ENCODE results near the gene NUP153. TPM values are rescaled to one million over a fixed set of nuclear protein-coding genes. Genes with fewer than 3 reads are reported as not detected.
"Not testable (repeated sequence)": the region's sequence is repeated elsewhere in the genome, so short reads cannot be mapped to it uniquely, and the experiment has no call there.

Gene NUP153
- total RNA-seq, 4 donors from 2014 or later: 38.0 to 58.6 (median 44.9) TPM

DNA sequence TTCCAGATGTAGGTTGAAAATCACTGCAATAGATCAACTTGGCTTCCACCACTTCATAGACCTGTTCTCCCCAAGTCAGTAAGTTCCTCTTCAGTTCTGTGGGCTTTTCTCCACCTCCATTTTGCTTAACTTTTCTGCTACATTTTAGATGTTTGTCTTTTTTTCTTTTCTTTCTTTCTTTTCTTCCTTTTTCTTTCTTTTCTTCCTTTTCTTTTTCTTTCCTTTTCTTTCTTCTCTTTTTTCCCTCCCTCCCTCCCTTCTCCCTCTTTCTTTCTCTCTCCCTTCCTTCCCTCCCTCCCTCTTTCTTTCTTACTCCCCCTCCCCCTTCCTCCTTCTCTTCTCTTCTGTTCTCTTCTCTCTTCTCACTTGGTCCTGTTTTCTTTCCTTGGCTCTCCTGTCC is 113.5 kb downstream of the NUP153 start:
- Histone ChIP-seq H3K9me3 (no peaks in the 10 kb centered on the region), H3K4me3 (replicated peaks in 1 of 3) (no peak overlapping the region), H3K4me1 (no peaks in the 10 kb centered on the region), H3K27me3 (no peaks in the 10 kb centered on the region), H3K27ac (no peak overlapping the region), H3K36me3 (no peaks in the 10 kb centered on the region)
- TF ChIP-seq POLR2A (IDR thresholded peaks at IDR 0.05): no peak
- TF ChIP-seq, protein P1, sequence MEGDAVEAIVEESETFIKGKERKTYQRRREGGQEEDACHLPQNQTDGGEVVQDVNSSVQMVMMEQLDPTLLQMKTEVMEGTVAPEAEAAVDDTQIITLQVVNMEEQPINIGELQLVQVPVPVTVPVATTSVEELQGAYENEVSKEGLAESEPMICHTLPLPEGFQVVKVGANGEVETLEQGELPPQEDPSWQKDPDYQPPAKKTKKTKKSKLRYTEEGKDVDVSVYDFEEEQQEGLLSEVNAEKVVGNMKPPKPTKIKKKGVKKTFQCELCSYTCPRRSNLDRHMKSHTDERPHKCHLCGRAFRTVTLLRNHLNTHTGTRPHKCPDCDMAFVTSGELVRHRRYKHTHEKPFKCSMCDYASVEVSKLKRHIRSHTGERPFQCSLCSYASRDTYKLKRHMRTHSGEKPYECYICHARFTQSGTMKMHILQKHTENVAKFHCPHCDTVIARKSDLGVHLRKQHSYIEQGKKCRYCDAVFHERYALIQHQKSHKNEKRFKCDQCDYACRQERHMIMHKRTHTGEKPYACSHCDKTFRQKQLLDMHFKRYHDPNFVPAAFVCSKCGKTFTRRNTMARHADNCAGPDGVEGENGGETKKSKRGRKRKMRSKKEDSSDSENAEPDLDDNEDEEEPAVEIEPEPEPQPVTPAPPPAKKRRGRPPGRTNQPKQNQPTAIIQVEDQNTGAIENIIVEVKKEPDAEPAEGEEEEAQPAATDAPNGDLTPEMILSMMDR (IDR thresholded peaks at IDR 0.05): no peak
- DNase-seq: no peak
- intact Hi-C loops (cut with DNase I): no loop called here

DNA sequence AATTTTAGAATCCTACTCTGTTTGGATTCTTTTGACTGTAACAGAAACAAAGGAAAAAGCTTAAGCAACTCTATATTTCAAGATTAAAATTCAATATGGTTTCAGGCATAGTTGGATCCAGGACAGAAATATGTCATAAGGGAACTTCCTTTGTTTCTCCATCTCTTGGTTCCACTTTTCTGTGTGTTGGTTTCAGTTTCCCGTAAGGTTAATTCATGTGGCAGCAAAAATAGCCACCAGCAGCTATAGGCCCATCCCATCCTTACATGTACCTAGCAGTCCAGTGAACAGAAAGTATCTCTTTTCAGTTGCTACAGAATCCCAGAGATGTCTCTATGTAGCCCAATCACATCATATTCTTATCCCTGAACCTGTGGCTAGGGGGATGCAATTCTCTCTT is 115.4 kb downstream of the NUP153 start:
- 80 to 93% methylated on average over 1 of the region's 1 CpG for WGBS, 2 donors
- Histone ChIP-seq H3K4me3 (replicated peaks in 1 of 3) (no peak overlapping the region), H3K27me3 (no peaks in the 10 kb centered on the region), H3K9me3 (no peaks in the 10 kb centered on the region), H3K27ac (no peak overlapping the region), H3K4me1 (no peaks in the 10 kb centered on the region), H3K36me3 (no peaks in the 10 kb centered on the region)
- DNase-seq: no peak
- intact Hi-C loops (cut with DNase I): no loop called here
- TF ChIP-seq POLR2A (IDR thresholded peaks at IDR 0.05): no peak
- TF ChIP-seq, protein P1 (IDR thresholded peaks at IDR 0.05): no peak

DNA sequence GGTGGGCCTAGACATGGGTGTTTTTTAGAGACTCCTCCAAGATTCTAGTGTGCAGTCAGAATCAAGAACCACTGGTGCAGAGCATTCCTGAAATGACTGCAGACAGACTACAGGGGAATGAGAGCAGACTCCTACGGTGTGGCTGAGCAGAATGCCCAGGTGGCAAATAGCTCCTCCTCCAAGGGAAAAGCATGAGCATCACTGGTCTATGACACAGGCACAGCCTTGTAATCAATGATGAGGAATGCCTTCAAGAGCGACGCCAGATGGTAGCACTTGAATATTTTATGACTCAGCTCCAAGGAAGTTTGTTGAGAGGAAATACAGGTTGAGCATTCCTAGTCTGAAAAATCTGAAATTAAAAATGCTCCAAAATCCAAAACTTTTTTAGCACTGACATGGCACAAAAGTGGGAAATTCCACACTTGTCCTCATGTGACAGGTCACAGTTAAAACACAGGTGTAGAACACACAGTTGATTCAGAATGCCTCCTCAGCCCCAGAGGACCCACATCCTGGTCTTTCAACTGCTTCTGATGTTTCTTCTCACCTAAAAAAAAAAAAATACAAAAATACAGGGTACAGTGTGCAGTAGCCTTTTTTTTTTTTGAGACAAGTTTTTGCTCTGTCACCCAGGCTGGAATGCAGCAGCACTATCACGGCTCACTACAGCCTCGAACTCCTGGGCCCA is 117.2 kb downstream of the NUP153 start:
- Histone ChIP-seq H3K27ac (peak overlapping the region; percentile 40 to 61 (median 48)), H3K4me3 (replicated peaks in 1 of 3) (no peak overlapping the region), H3K4me1 (no peaks in the 10 kb centered on the region), H3K9me3 (no peaks in the 10 kb centered on the region), H3K27me3 (no peaks in the 10 kb centered on the region), H3K36me3 (no peaks in the 10 kb centered on the region)
- 56 to 60% methylated on average over 5 of the region's 5 CpGs for WGBS, 2 donors
- TF ChIP-seq POLR2A (IDR thresholded peaks at IDR 0.05): peak in 1 of 2 donors; percentile 52
- TF ChIP-seq, protein P1 (IDR thresholded peaks at IDR 0.05): peak in 4 of 6 experiments; percentile 2 to 36 (median 24)
- intact Hi-C loops (cut with DNase I): loop anchor here (5.0 to 10.0 kb wide), 2 partner anchors 213 to 535 kb away; partner anchors contain the start of gene NHLRC1
- DNase-seq: peak; percentile 80 to 81

DNA sequence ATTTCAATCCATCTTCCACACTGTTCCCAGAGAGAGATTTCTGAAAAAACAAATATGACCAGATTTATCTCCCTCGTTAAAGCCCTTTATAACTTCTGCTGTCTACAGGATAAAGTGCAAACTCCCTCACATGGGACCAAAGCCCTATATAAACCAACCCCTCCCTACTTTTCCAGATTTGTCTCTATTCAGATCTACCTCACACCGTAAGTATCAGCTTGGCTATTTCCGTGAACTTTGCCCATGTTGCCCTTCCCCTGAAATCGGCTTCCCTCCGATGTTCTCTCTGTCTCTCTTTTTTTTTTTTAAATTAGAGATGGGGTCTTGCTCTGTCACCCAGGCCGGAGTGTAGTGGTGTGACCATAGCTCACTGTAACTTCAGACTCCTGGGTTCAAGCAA is 118.7 kb downstream of the NUP153 start:
- Histone ChIP-seq H3K36me3 (no peaks in the 10 kb centered on the region), H3K9me3 (no peaks in the 10 kb centered on the region), H3K27me3 (no peaks in the 10 kb centered on the region), H3K4me3 (replicated peaks in 1 of 3) (no peak overlapping the region), H3K27ac (no peak overlapping the region), H3K4me1 (peaks cover 0 to 5% of the 10 kb centered on the region in 2 donors)
- intact Hi-C loops (cut with DNase I): loop anchor here (5.0 to 10.0 kb wide), 2 partner anchors 214 to 537 kb away; partner anchors contain the start of gene NHLRC1
- 90 to 95% methylated on average over 6 of the region's 6 CpGs for WGBS, 2 donors
- DNase-seq: no peak
- TF ChIP-seq, protein P1 (IDR thresholded peaks at IDR 0.05): no peak
- TF ChIP-seq POLR2A (IDR thresholded peaks at IDR 0.05): no peak

DNA sequence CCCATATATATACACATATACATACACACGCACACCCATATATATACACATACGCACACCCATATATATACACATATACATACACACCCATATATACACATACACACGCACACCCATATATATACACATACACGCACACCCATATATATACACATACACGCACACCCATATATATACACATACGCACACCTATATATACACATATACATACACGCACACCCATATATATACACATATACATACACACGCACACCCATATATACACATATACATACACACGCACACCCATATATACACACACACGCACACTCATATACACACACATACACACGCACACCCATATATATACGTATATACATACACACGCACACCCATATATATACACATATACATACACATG is 120.1 kb downstream of the NUP153 start:
- 91 to 94% methylated on average over 13 of the region's 13 CpGs for WGBS, 2 donors
- not testable (repeated sequence) for DNase-seq
- intact Hi-C loops (cut with DNase I): loop anchor here (5.0 to 10.0 kb wide), 2 partner anchors 216 to 538 kb away; partner anchors contain the start of gene NHLRC1

More for the DNA sequence above, 120.1 kb downstream of the NUP153 start:
- H3K9me3 ChIP-seq; H3K27ac ChIP-seq; H3K4me3 ChIP-seq (replicated peaks in 1 of 3); H3K36me3 ChIP-seq; H3K27me3 ChIP-seq; H3K4me1 ChIP-seq: not testable (repeated sequence)

Measured in thyroid gland (tissue), 4 donors.